Measurements from ENCODE around the gene SH3GLB2. TPM values are rescaled to one million over a fixed set of nuclear protein-coding genes. Genes with fewer than 3 reads are reported as not detected.

The SH3GLB2 gene
- total and polyA plus RNA-seq, 2 experiments from 2014 or later: 21.9 to 68.0 TPM

DNA sequence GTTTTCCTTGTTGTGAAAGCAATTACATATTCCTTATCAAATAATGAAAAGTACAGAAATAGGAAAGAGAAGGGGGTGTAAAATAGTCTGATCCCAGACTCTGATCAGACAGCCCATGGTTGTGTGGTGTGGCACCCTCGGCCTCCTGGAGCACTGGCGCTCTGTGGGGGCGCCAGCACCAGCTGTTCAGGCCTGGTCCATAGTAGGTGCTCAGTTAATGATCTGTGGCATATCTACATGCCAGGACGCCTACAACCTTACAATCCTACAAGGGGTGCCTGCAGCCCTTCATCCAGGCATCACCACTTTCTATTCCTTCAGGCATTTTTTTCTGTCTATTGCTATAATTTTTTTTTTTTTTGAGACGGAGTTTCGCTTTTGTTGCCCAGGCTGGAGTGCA is 24.9 kb upstream of the SH3GLB2 start (continued):
- TF ChIP-seq, protein P1, sequence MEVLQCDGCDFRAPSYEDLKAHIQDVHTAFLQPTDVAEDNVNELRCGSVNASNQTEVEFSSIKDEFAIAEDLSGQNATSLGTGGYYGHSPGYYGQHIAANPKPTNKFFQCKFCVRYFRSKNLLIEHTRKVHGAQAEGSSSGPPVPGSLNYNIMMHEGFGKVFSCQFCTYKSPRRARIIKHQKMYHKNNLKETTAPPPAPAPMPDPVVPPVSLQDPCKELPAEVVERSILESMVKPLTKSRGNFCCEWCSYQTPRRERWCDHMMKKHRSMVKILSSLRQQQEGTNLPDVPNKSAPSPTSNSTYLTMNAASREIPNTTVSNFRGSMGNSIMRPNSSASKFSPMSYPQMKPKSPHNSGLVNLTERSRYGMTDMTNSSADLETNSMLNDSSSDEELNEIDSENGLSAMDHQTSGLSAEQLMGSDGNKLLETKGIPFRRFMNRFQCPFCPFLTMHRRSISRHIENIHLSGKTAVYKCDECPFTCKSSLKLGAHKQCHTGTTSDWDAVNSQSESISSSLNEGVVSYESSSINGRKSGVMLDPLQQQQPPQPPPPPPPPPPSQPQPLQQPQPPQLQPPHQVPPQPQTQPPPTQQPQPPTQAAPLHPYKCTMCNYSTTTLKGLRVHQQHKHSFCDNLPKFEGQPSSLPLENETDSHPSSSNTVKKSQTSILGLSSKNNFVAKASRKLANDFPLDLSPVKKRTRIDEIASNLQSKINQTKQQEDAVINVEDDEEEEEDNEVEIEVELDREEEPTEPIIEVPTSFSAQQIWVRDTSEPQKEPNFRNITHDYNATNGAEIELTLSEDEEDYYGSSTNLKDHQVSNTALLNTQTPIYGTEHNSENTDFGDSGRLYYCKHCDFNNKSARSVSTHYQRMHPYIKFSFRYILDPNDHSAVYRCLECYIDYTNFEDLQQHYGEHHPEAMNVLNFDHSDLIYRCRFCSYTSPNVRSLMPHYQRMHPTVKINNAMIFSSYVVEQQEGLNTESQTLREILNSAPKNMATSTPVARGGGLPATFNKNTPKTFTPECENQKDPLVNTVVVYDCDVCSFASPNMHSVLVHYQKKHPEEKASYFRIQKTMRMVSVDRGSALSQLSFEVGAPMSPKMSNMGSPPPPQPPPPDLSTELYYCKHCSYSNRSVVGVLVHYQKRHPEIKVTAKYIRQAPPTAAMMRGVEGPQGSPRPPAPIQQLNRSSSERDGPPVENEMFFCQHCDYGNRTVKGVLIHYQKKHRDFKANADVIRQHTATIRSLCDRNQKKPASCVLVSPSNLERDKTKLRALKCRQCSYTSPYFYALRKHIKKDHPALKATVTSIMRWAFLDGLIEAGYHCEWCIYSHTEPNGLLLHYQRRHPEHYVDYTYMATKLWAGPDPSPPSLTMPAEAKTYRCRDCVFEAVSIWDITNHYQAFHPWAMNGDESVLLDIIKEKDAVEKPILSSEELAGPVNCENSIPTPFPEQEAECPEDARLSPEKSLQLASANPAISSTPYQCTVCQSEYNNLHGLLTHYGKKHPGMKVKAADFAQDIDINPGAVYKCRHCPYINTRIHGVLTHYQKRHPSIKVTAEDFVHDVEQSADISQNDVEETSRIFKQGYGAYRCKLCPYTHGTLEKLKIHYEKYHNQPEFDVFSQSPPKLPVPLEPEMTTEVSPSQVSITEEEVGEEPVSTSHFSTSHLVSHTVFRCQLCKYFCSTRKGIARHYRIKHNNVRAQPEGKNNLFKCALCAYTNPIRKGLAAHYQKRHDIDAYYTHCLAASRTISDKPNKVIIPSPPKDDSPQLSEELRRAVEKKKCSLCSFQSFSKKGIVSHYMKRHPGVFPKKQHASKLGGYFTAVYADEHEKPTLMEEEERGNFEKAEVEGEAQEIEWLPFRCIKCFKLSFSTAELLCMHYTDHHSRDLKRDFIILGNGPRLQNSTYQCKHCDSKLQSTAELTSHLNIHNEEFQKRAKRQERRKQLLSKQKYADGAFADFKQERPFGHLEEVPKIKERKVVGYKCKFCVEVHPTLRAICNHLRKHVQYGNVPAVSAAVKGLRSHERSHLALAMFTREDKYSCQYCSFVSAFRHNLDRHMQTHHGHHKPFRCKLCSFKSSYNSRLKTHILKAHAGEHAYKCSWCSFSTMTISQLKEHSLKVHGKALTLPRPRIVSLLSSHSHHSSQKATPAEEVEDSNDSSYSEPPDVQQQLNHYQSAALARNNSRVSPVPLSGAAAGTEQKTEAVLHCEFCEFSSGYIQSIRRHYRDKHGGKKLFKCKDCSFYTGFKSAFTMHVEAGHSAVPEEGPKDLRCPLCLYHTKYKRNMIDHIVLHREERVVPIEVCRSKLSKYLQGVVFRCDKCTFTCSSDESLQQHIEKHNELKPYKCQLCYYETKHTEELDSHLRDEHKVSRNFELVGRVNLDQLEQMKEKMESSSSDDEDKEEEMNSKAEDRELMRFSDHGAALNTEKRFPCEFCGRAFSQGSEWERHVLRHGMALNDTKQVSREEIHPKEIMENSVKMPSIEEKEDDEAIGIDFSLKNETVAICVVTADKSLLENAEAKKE (CRISPR knock-in tag; IDR thresholded peaks at IDR 0.05): no peak
- TF ChIP-seq POLR2AphosphoS5 (IDR thresholded peaks at IDR 0.05; ENCODE audit: low read depth): no peak
- no peak for TF ChIP-seq ETS1 (IDR thresholded peaks at IDR 0.05)
- no peak for TF ChIP-seq CREB1 (CRISPR knock-in tag; IDR thresholded peaks at IDR 0.05; ENCODE audit: low read depth)
- no peak for TF ChIP-seq EZH2 (IDR thresholded peaks at IDR 0.05; ENCODE audit: low read depth, unreplicated experiment)
- TF ChIP-seq JUNB (IDR thresholded peaks at IDR 0.05; ENCODE audit: unreplicated experiment): no peak

DNA sequence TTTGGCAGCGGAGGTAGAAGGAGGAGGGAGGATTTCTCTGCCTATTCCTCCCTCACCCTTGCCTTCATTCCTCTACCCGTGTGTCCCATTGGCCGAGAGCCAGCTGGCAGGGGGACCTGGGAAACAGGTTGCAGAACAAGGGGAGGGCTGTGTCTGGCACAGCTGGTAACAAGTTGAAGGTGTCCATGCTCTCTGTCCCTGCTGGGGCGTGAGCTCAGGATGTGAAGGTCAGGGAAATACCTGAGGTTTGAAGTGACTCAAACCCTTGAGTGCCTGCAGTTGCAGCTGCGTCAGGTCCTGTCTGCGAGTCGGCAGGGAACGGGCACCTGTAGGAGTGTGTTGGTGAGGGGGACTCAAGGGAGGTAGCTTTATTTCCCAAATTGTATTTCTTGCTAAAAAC is 24.5 kb upstream of the SH3GLB2 start:
- TF ChIP-seq NANOG (IDR thresholded peaks at IDR 0.05; ENCODE audit: borderline replicate concordance) (no peak), ZNF331 (CRISPR knock-in tag; IDR thresholded peaks at IDR 0.05; ENCODE audit: low read depth) (no peak), ZNF114 (CRISPR knock-in tag; IDR thresholded peaks at IDR 0.05) (no peak), STAT1 (IDR thresholded peaks at IDR 0.05; ENCODE audit: unreplicated experiment) (no peak), ETS1 (IDR thresholded peaks at IDR 0.05) (no peak)
- TF ChIP-seq, protein P2, sequence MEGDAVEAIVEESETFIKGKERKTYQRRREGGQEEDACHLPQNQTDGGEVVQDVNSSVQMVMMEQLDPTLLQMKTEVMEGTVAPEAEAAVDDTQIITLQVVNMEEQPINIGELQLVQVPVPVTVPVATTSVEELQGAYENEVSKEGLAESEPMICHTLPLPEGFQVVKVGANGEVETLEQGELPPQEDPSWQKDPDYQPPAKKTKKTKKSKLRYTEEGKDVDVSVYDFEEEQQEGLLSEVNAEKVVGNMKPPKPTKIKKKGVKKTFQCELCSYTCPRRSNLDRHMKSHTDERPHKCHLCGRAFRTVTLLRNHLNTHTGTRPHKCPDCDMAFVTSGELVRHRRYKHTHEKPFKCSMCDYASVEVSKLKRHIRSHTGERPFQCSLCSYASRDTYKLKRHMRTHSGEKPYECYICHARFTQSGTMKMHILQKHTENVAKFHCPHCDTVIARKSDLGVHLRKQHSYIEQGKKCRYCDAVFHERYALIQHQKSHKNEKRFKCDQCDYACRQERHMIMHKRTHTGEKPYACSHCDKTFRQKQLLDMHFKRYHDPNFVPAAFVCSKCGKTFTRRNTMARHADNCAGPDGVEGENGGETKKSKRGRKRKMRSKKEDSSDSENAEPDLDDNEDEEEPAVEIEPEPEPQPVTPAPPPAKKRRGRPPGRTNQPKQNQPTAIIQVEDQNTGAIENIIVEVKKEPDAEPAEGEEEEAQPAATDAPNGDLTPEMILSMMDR (conservative IDR thresholded peaks at IDR 0.05; ENCODE audit: low read depth in 2 of 2): no peak

More for the DNA sequence above, 24.5 kb upstream of the SH3GLB2 start:
- no peak overlapping the region for H2AFZ ChIP-seq
- H3K27ac ChIP-seq (ENCODE audit: low read depth): no peak overlapping the region
- Mint-ChIP-seq H3K27me3 (ENCODE audit: insufficient read depth, low read depth, poor library complexity) (no peaks in the 10 kb centered on the region), H3K36me3 (ENCODE audit: low read depth) (peaks cover 26% of the 10 kb centered on the region), H3K4me3 (no peak overlapping the region), H3K9me3 (no peaks in the 10 kb centered on the region), H3K27ac (no peak overlapping the region), H3K4me1 (no peaks in the 10 kb centered on the region)
- H3K79me2 ChIP-seq (replicated peaks; ENCODE audit: insufficient read depth): no peaks in the 10 kb centered on the region
- no peaks in the 10 kb centered on the region for H3K4me1 ChIP-seq (ENCODE audit: insufficient read depth)
- ATAC-seq (no peak), DNase-seq (ENCODE audit: low spot score) (no peak)
- H3F3A ChIP-seq (replicated peaks; ENCODE audit: low read depth): no peaks in the 10 kb centered on the region
- H3K4me3 ChIP-seq: no peak overlapping the region
- H3K9me2 ChIP-seq (ENCODE audit: insufficient read depth): no peaks in the 10 kb centered on the region
- no peaks in the 10 kb centered on the region for H3K27me3 ChIP-seq (ENCODE audit: insufficient read depth)
- no peak overlapping the region for H3K4me2 ChIP-seq
- H4K20me1 ChIP-seq (replicated peaks; ENCODE audit: insufficient read depth): no peaks in the 10 kb centered on the region
- peaks cover 11% of the 10 kb centered on the region for H3K36me3 ChIP-seq (ENCODE audit: insufficient read depth)
